Panc1 (cell line): ENCODE measurements around the gene KLHL26. TPM values are rescaled to one million over a fixed set of nuclear protein-coding genes. Genes with fewer than 3 reads are reported as not detected.

Experiments used
- ATAC-seq: fragments of 200-7000 bp; cut with Tn5 transposase; 2 replicates; pipeline ENCODE4 v1.9.1; 2020; ENCODE audit warnings: mild to moderate bottlenecking, moderate library complexity
- BruUV-seq: library from RNA; stranded (reverse); fragments of 400-500 nt; replicated peaks from 2 replicates; lab custom pipeline; 2021; lab: Mats Ljungman, UMichigan
- CTCF ChIA-PET: fragments of 300-600 bp; sonication (Branson Sonifier 250); formaldehyde crosslinking; loops from one replicate; lab custom pipeline; 2022; ENCODE audit warnings: antibody characterized with exemption; lab: Charles Lee
- POLR2A ChIA-PET: fragments of 300-600 bp; sonication (Branson Sonifier 250); formaldehyde crosslinking; loops from one replicate; lab custom pipeline; 2022; ENCODE audit warnings: antibody characterized with exemption; lab: Charles Lee
- DNase-seq: peaks from one replicate; pipeline ENCODE4 v3.0.0-alpha.2; 2010; ENCODE audit warnings: low read depth, low spot score
- H3K27ac ChIP-seq: 2 replicates; pipeline ENCODE4 v1.5.1; 2011; ENCODE audit warnings: mild to moderate bottlenecking, low read length, inconsistent platforms
- H3K27me3 ChIP-seq: fragments of 200-500 bp; sonication (Bioruptor generic); 2 replicates; pipeline ENCODE4 v1.6.0; 2014; ENCODE audit warnings: low read length, inconsistent platforms; ENCODE audit not compliant: control insufficient read depth, insufficient read depth
- H3K36me3 ChIP-seq: fragments of 200-500 bp; sonication (Bioruptor generic); 2 replicates; pipeline ENCODE4 v1.5.1; 2014; ENCODE audit warnings: inconsistent platforms, mild to moderate bottlenecking, low read length, moderate library complexity; ENCODE audit not compliant: control insufficient read depth, insufficient read depth
- H3K4me1 ChIP-seq: 2 replicates; pipeline ENCODE4 v1.5.1; 2011; ENCODE audit warnings: inconsistent platforms, mild to moderate bottlenecking, low read length, moderate library complexity; ENCODE audit not compliant: control insufficient read depth, insufficient read depth
- H3K4me3 ChIP-seq, 2 experiments: 2 replicates each; pipeline ENCODE4 v1.5.1; 2011 to 2012; ENCODE audit warnings: low read depth in 2 of 2, low read length in 2 of 2, mild to moderate bottlenecking in 2 of 2, inconsistent platforms in 1 of 2, moderate library complexity in 1 of 2
- H3K9me3 ChIP-seq: fragments of 200-500 bp; sonication (Bioruptor generic); 2 replicates; pipeline ENCODE4 v1.5.1; 2014; ENCODE audit warnings: low read depth, mild to moderate bottlenecking, inconsistent platforms, low read length, moderate library complexity; ENCODE audit not compliant: control insufficient read depth, insufficient read depth
- CTCF ChIP-seq: fragments of 450-650 bp; IDR thresholded peaks from 2 replicates; pipeline ENCODE4 v1.5.1; 2017; ENCODE audit warnings: mild to moderate bottlenecking
- POLR2AphosphoS5 ChIP-seq: IDR thresholded peaks from 2 replicates; pipeline ENCODE4 v1.6.1; 2012; ENCODE audit warnings: mild to moderate bottlenecking, low read depth, low read length, moderate library complexity
- REST ChIP-seq, 2 experiments: IDR thresholded peaks; 2 replicates each; pipeline ENCODE4 v1.6.1; 2011 to 2012; ENCODE audit warnings: low read depth in 2 of 2, control low read depth in 1 of 2, low read length in 1 of 2, mild to moderate bottlenecking in 1 of 2, moderate library complexity in 1 of 2; ENCODE audit not compliant: insufficient read depth in 1 of 2
- SIN3A ChIP-seq: IDR thresholded peaks from 2 replicates; pipeline ENCODE4 v1.6.1; 2012; ENCODE audit warnings: low read depth, mild to moderate bottlenecking, low read length, moderate library complexity, borderline replicate concordance; ENCODE audit not compliant: insufficient read depth
- TCF7L2 ChIP-seq: IDR thresholded peaks from 2 replicates; pipeline ENCODE4 v1.6.1; 2011; ENCODE audit warnings: mild to moderate bottlenecking, low read depth, low read length, inconsistent platforms
- in situ Hi-C: cut with HindIII; loops from 2 replicates; pipeline ENCODE4 v1.10.0; 2016; ENCODE audit warnings: low sequenced_read_pairs, low pct_unique_long_range_greater_than_20kb
- intact Hi-C: fragments of 100-400 bp; cut with micrococcal nuclease; formaldehyde crosslinking; loops from one replicate; pipeline ENCODE4 v1.10.0; 2022; ENCODE audit not compliant: unreplicated experiment
- total RNA-seq: library from RNA; stranded (reverse); gene quantifications from one replicate; pipeline ENCODE4 v1.2.1, GENCODE V29; 2021; ENCODE audit not compliant: unreplicated experiment

The KLHL26 gene
- total RNA-seq, 1 experiment from 2014 or later: 4.4 TPM

GRCh38 chr19:18647371-18647767 lies 10.5 kb downstream of the KLHL26 start:
- intact Hi-C loops (no loop called here), in situ Hi-C loops (no loop called here)
- CTCF ChIA-PET: interaction anchor here (0.5 kb wide), 1 partner anchor 47 kb away, joined by 4 read pairs; no protein-coding TSS in a partner anchor
- H3K9me3 ChIP-seq: no peaks in the 10 kb centered on the region
- ATAC-seq (no peak), DNase-seq (no peak)
- H3K36me3 ChIP-seq: no peaks in the 10 kb centered on the region
- no TSS peak for BruUV-seq
- no peak overlapping the region for H3K27ac ChIP-seq
- POLR2A ChIA-PET: no interaction called here
- TF ChIP-seq POLR2AphosphoS5 (no peak), CTCF (no peak), TCF7L2 (no peak), SIN3A (no peak), REST (IDR thresholded peaks at IDR 0.05; ENCODE audit: insufficient read depth in 1 of 2, low read depth in 2 of 2, low read length in 1 of 2) (no peak)
- no peaks in the 10 kb centered on the region for H3K4me1 ChIP-seq
- no peaks in the 10 kb centered on the region for H3K27me3 ChIP-seq
- H3K4me3 ChIP-seq: no peak overlapping the region

- in situ Hi-C loops (no loop called here), intact Hi-C loops (no loop called here)
- ChIA-PET CTCF (no interaction called here), POLR2A (no interaction called here)
- H3K4me3 ChIP-seq: no peak overlapping the region
- no peak for ATAC-seq
- no peaks in the 10 kb centered on the region for H3K4me1 ChIP-seq
- no peak for DNase-seq
- H3K9me3 ChIP-seq: no peaks in the 10 kb centered on the region
- H3K27ac ChIP-seq: no peak overlapping the region
- no peaks in the 10 kb centered on the region for H3K36me3 ChIP-seq
- no peak for TF ChIP-seq TCF7L2
- H3K27me3 ChIP-seq: no peaks in the 10 kb centered on the region
- BruUV-seq: no TSS peak
Measured at GRCh38 chr19:18647807-18648206, 11.0 kb downstream of the KLHL26 start.

- DNase-seq: no peak
- in situ Hi-C loops (no loop called here), intact Hi-C loops (no loop called here)
- H3K4me3 ChIP-seq: no peak overlapping the region
- TF ChIP-seq SIN3A (no peak), CTCF (no peak), REST (IDR thresholded peaks at IDR 0.05; ENCODE audit: insufficient read depth in 1 of 2, low read depth in 2 of 2, low read length in 1 of 2) (no peak), TCF7L2 (no peak), POLR2AphosphoS5 (no peak)
- no peak overlapping the region for H3K27ac ChIP-seq
- H3K9me3 ChIP-seq: no peaks in the 10 kb centered on the region
- BruUV-seq: no TSS peak
- no peaks in the 10 kb centered on the region for H3K4me1 ChIP-seq
- no peaks in the 10 kb centered on the region for H3K36me3 ChIP-seq
- no peak for ATAC-seq
- ChIA-PET POLR2A (interaction anchor here (0.6 kb wide), 1 partner anchor 28 kb away, joined by 7 read pairs; no protein-coding TSS in a partner anchor), CTCF (interaction anchor here (0.5 kb wide), 2 partner anchors 20 to 24 kb away, joined by 6 read pairs; no protein-coding TSS in a partner anchor)
- H3K27me3 ChIP-seq: no peaks in the 10 kb centered on the region
Measured at GRCh38 chr19:18648973-18649315, 12.1 kb downstream of the KLHL26 start.
